HG02840 (cell line): ENCODE results near the gene PTTG1.

Experiments used
- ATAC-seq: cut with Tn5 transposase; IDR thresholded peaks from one replicate; pipeline ENCODE4 v1.9.1; 2021; ENCODE audit warnings: mild to moderate bottlenecking, moderate library complexity, moderate number of reproducible peaks; ENCODE audit not compliant: unreplicated experiment, low FRiP score

PTTG1 gene

DNA sequence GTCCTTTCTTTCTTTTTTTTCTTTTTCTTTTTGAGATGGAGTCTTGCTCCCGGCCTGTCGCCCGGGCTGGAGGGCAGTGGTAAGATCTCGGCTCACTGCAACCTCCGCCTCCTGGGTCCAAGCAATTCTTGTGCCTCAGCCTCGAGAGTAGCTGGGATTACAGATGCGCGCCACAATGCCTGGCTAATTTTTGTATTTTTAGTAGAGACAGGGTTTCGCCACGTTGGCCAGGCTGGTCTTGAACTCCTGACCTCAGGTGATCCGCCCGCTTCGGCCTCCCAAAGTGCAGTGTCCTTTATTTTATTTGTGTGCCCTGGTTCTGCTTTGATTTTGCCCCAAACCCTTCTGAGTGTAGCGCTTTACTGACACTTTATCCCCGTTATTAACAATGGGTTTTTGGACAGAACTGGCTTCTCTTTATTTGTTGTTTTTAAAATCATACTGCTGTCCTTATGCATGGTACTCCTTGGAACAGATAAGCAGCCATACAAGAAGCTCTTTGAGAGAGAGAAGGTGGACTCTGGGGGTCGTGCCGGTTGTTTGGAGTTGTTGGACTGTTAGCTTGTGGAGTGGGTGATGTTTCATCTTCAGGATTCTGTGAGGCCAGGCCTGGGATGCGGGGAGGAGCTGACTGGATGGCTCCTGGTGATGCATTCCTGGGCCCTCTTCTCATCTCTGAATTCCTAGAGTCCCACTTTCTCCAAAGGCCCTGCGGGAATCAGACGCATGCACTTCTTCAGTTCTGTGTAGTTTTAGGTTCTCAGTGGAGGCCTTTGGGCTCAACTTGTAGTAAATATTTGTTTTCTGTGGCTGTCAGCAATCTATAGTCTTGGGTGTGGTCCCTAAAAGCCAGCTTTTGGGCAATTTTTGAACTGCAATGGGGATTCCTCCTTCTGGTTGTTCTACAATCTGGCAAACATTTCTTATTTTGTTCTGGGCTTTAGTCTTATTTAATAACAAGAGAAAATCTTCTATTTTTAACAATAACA, 47.8 kb downstream of the PTTG1 start:
- ATAC-seq: no peak

DNA sequence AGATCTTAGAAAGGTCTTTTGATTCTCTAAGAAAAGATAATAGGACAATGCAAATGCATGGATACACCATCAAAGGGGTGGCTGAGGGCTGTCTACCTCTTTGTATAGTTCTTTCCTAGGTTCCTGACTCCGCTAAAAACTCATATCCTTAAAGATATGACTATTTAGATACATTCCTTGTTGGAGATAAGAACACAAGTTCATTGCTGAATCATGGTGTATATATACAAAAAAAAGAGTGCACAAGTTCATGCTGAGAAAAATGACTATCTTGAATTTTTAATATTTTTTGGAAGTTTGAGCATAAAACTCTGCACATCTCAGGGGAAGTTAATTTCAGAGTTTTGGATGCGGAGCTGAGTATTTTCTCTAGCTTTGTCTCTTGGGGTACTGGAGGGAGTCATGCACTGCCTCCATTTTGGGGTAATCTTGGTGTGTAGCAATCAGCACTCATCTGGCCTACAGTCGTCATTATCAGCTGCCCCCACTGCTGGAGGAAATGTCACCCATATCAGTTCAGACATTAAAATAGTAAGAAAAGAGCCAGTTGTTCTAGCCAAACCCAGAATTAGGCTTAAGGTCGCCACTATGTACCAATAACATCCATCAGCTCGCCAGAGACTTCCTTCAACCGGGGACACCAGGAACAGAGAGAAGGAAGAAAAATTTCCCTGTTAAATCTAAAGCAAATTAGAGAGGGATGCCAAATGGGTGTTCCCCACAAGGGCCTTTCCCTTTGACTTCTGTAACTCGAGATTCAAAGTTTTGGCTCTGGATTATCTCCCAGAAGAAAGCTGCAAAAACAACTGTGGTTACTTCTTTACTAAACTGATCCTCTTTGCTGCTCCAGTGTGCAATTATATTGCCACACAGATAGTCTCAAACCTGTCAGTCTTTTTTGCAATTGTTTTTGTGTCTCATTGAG, 49.0 kb downstream of the PTTG1 start:
- no peak for ATAC-seq

DNA sequence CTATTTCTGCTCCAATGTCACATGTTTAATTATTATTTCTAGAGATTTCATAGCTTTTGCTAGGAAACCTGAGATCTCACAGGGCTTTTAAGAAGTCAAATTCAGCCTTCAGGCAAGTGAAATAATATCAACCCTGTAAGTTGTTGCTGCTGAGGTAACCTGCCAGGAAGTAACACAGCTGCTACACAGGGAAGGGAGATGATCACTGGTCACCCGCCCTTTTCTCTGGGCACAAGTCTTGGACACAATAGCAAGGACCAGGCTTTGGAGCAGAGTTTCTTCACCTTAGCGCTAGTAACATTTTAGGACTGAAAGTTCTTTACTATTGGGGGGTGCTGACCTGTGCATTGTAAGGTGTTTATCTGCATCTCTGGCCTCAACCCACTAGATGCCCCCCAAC, 50.1 kb downstream of the PTTG1 start:
- ATAC-seq: no peak

DNA sequence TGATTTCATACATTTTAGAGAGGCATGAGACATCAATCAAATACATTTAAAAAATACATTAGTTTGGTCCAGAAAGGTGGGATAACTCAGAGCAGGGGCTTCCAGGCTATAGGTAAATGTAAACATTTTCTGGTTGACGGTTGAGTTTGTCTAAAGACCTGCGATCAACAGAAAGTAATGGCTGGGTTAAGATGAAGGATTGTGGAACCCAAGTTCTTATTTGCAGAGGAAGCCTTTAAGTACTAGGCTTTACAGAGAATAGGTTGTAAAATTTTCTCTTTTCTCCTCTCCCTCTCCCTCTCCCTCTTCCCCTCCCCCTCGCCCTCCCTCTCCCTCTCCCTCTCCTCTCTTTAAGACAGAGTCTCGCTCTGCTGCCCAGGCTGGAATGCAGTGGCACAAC, 50.8 kb downstream of the PTTG1 start:
- ATAC-seq: no peak

DNA sequence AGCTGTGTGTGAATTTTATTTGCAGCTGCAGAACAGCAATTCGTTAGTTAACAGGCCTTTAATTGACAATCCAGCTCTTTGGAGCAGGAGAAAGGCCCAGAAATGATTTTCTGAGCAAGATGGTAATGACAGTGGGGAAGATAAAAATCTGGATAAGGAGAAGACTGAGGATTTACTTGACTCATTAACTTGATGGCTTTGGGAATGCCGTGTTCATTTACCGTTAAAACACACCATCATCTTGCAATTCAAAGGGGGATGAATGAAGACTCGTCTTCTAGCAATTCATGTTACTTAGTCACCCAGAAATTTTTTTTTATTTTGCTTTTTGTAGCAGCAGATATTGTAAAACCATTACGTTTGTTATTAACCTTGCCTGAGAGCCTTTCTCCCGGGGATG, 52.0 kb downstream of the PTTG1 start:
- ATAC-seq: no peak

DNA sequence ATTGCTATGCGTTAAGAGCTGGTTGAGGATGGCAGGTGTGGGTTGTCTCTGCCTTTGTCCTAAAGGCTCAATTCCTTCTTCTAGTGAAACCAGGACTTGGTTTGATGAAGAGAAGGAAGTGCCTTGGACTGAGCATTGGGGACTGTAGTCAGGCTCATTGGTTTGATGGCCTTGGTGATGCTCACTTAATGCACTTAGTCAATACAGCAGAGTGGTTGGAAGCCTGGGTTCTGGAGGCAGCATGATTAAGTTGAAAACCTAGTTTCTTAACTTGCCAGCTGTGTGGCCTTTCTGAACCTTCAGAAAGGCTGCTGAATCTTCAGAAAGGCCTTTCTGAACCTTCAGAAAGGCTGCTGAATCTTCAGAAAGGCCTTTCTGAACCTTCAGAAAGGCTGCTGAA, 52.4 kb downstream of the PTTG1 start:
- no peak for ATAC-seq

DNA sequence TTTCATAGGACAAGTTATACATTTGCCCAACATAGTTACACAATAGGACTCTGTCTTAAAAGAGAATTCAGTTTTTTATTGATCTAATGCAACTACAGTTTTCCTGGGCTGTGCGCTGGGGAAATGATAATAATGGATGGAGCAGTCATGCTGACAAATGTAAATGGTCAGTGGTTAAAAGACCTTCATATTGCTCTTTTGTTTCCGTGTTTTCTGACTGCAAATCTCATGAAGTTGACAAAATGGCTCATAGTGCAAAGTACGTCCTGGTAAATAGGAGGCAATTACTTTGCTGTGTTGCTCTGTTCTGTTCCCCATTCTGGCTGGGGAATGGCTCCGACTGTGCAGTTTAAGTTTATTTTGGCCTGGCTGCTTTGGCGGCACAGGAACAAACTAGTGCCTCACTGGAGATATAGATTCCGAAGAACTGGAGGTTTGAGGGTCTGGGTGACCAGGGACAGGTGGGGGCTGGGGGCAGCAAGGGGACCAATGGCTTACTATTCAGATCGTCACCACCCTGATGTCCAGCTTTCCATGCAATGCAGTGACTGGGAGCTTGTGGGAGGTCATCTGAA, 54.3 kb downstream of the PTTG1 start:
- no peak for ATAC-seq

DNA sequence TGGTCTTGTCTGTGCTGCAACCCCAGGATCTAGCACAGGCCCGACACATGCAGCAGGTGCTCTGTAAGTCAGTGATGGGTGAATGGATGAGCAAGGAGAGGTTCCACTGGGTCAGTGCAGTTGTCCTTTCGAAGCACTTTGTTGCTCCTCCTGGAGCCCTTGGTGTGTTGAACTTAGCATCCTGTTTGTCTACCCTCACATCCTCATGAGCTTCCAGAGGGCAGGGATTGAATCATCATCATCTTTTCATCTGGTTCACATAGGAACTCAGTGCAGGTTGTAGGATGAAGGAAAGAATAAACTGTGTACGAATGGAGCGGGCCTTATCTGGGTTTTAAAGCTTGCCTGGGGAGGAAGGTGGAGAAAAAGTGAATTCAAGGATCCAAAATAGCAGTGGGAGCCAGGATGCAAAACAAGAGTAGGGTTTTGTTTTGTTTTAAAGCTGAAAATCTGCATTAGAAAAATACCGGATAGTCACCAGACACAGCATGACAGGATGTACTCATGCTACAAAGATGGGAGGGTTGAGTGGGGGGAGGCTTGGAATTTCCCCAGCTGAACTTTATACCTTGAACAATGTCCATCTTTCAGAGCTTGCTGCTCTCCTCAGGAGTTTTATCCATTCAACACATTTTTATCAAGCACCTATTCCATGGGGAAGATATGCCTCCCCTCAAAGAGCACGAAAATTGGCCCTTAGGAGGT, 55.8 kb downstream of the PTTG1 start:
- no peak for ATAC-seq

DNA sequence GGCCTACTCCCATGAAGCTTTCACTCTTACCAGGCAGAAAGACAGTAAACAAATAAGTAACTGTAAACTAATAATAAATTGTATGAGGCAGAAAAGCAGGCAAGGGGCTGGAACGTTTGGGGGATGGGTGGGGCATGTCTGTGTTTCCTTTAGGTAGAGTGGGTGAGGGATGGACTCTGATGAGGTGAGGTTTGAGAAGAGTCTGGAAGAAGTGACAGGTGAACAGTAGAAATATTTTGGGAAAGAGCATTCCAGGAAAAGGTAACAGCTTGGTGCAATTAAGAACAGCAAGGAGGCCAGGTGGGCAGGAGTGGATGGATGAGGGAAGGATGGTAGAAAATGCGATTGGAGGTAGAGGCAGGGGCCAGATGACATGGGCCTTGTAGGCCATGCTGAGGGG, 56.5 kb downstream of the PTTG1 start:
- no peak for ATAC-seq
